Activated gamma-delta T cell (primary cell): Measurements from ENCODE around the gene WWOX.
"Not testable (repeated sequence)": the region's sequence is repeated elsewhere in the genome, so short reads cannot be mapped to it uniquely, and the experiment has no call there.

ENCODE experiments used
- DNase-seq: peaks from one replicate; lab custom pipeline; 2025; lab: John Stamatoyannopoulos, UW

WWOX gene

DNA sequence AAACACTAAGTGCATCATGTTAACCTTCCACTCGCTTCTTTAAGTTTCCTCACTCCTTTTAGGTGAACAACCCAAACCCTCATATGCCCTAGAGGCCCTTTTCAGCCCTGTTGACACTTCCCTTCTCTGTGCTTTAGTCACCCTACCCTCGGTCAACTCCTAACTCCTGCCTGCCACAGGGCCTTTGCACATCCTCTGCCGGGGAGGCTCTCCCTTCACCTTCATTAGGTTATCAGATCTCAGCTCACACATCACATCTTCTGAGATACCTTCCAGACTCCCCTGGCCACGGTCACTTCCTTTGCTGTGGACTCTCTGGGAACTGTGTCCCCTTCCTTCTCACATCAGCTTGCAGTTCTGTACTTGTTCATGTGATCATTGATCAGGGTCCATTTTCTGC is 926.7 kb downstream of the WWOX start:
- no peak for DNase-seq

DNA sequence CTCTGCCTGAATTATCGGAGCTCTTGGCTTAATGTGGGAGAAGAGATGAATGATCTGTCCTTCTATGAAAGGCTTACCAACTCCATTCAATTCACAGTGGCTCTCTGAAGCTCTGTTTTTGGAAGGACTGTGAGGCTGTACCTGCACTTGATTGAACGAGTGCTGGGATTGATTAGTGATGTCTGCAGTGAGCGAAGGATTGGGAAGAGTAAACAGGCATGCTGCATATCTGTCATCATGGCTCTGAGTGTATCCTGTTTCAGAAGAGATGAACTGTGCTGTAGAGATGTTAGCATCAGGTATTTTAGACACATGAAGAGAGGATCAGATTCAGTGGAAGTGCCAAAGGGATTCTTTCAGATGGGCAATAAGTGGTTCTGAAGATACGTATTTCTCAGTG is 937.1 kb downstream of the WWOX start:
- no peak for DNase-seq

- DNase-seq, result no peak
Observed at GRCh38 chr16:79037521-79038373, 938.3 kb downstream of the WWOX start.

- DNase-seq, result no peak
Observed at GRCh38 chr16:79041206-79041605, 941.8 kb downstream of the WWOX start.

GRCh38 chr16:79042141-79042540 is 942.7 kb downstream of the WWOX start:
- no peak for DNase-seq

DNA sequence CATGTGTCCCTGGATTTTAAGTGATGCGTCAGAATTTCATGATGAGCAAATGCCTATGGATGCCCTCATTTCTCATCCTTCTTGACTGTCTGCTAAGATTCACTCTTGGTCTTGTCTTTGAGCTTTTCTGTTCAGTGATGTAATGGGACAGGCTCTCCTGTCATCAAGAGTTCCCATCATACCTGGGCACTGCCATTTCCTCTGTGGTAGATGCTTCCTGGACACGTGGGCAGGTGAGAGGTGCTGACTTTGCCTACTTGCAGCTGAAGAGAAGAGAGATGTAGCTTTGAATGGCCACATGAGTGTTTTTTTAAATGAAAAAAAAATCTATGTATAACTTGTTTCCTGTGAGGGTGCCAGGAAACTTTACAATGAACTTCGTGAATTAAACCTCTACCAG is 943.4 kb downstream of the WWOX start:
- no peak for DNase-seq

DNA sequence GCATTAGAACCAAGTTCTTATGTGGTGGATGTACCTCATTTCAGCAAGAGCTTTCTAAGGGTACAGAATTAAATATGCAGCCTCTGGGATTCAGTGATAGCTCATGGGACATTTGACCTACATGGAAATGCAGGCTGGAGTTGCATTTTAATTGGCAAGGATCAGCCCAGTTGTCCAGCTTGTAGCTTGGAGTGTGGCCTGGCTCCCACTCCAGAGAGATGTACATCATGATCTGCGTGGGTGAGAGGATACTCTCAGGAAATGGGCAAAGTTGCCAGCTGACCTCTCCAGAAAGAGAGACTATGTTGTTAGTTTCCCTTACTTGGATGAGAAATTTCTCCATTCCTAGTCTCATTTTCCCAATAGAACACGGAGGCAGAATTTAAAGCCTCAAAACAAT is 945.7 kb downstream of the WWOX start:
- no peak for DNase-seq

GRCh38 chr16:79047337-79047736 is 947.9 kb downstream of the WWOX start:
- no peak for DNase-seq

- no peak for DNase-seq
Observed at GRCh38 chr16:79049040-79049439, 949.6 kb downstream of the WWOX start.

GRCh38 chr16:79050063-79050462 is 950.6 kb downstream of the WWOX start:
- no peak for DNase-seq

- no peak for DNase-seq
Observed at GRCh38 chr16:79051313-79051712, 951.9 kb downstream of the WWOX start.

DNA sequence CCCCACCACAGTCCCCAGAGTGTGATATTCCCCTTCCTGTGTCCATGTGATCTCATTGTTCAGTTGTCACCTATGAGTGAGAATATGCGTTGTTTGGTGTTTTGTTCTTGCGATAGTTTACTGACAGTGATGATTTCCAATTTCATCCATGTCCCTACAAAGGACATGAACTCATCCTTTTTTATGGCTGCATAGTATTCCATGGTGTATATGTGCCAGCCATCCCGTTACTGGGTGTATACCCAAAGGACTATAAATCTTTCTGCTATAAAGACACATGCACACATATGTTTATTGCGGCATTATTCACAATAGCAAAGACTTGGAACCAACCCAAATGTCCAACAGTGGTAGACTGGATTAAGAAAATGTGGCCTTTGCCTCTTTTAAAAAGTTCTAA is 952.7 kb downstream of the WWOX start:
- not testable (repeated sequence) for DNase-seq

DNA sequence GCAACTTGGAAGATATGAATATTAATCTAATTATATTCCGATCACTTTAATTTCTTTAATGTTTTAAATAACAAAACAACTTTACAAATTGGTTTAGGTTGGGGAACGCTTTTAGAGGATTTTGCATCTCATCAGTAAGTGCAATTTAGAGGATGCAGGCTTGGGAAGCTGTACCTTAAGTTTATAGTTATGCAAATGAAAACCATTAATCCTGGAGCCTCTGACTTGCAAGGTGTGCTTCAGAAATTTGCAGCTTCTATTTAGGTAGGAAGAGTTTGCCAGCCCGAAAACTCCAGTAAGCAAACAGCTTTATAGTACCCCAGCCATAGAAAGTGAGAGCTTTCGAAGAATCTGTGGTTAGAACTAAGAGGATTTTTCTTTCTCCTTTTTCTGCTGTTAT is 954.1 kb downstream of the WWOX start:
- DNase-seq, result no peak

DNA sequence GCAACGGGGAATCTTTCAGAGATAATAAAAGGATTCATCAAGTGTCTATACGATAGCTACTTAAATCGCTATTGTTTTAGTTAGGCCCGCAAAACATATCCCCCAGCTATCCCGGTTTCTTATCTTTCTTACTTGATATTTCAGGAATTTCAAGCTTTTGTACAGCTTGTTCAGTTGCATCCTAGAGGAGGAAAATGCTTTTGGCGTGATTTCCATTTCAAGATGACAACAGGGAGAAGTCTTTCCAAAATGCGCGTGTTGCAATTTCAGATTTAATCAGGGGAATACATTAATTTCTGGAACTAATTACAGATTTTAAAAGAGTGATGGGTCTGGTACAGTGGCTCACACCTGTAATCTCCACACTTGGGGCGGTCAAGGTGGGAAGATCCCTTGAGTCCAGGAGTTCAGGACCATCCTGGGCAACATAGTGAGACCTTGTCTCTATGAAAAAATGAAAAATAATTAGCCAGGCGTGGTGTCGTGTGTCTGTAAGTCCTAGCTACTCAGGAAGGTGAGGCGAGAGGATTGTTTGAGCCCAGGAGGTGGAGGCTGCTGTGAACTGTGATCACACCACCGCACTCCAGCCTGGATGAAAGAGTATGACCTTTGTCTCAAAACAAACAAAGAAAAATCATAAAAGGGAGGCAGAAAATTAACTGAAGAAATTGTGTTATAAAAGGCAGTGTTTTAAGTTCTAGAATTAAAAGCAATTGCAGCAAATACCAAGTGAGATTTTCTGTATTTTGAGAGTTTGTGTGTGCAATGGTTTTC is 954.9 kb downstream of the WWOX start:
- no peak for DNase-seq

DNA sequence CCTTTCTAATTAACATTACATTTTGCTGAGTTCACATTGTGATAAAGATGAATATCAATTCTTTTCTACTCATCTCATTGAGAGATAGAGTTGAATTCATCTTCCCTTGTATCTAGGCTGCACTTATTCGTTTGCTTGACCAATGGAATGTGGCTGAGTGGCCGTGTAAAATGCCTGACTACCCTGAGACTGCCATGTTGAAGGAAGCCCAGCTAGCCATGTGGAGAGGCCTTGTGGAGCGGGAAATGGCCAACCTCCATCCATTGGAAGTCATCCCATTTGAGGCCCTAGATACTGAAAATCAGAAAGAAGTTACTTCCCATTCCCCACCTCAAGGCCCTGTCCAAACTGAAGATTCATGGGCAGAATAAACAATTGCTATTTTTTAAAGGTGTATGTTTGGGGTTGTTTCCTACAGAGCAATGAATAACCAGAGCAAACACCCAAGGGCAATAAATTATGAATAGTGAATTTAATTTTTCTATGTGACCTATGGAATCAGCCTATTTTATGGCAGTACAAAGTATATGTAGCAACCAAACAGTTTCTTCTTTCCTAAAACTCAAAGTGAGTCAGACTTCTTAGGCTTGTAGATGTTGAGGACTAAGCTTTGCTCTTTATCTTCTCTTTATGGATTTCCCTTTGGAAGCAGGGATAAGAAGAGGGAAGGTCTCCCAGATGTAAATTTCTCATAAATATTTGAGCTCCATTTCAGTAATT is 956.0 kb downstream of the WWOX start:
- no peak for DNase-seq

GRCh38 chr16:79061181-79061580 is 961.7 kb downstream of the WWOX start:
- no peak for DNase-seq

DNA sequence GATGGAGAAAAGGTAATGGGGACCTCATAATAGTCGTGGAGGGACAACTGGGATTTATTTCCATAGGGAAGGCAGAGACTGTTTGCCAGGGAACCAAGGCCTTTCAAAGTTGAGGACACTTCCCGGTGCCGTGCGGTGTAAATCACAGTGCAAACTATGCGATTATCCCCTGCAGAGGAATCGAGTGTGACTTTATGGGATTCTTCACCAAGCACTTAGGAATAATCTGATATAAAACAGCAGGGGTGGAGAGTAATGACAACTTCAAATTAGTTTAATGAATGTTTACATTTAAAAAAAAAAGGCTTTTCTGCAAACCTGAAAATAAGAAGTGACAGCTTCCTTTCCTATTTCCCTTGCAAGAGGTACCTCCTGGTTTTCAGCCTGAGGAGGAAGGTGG is 962.9 kb downstream of the WWOX start:
- DNase-seq, result no peak

- no peak for DNase-seq
Observed at GRCh38 chr16:79062821-79063220, 963.4 kb downstream of the WWOX start.

- no peak for DNase-seq
Observed at GRCh38 chr16:79064256-79064972, 965.0 kb downstream of the WWOX start.

- DNase-seq, result no peak
Observed at GRCh38 chr16:79066561-79066960, 967.1 kb downstream of the WWOX start.

- DNase-seq, result no peak
Observed at GRCh38 chr16:79067600-79067999, 968.1 kb downstream of the WWOX start.

DNA sequence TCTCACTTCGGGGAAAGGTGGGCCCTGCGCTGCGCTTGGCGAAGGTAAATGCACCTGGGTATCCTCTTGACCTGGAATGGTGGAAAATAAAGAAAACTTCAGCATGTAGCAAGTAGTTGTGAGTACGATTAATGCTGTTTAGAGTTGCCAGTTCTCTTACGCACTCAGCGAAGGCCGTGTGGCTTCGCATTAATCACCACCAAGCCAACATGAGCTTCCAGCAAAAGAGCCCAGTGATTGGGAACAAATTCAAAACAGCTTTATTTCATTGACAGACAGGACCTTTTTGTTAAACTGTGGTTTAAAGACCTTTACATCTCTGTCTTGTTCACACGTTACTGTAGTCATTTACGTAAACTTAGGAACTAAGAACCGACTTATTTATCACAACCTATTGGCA is 969.7 kb downstream of the WWOX start:
- DNase-seq, result no peak
